ENCODE data around the gene ATP11B. TPM values are rescaled to one million over a fixed set of nuclear protein-coding genes. Genes with fewer than 3 reads are reported as not detected.

Gene ATP11B
- polyA plus RNA-seq, 3 donors: 11.1 to 25.1 (median 13.5) TPM

GRCh38 chr3:182967218-182968204, 174.2 kb downstream of the ATP11B start:
- H3K9ac ChIP-seq (ENCODE audit: insufficient read depth, low read length, poor library complexity, severe bottlenecking): no peak overlapping the region
- H3K27ac Mint-ChIP-seq: peak overlapping the region in 6 of 7 donors; percentile 3 to 83 (median 56)
- H3K9me3 ChIP-seq (replicated peaks in 1 of 2; ENCODE audit: control insufficient read depth in 1 of 2, insufficient read depth in 1 of 2, low read length in 2 of 2): no peaks in the 10 kb centered on the region
- no peak overlapping the region for H2AFZ ChIP-seq (ENCODE audit: insufficient read depth, low read depth, low read length, poor library complexity, severe bottlenecking)
- H3K4me3 Mint-ChIP-seq: no peak overlapping the region
- no peaks in the 10 kb centered on the region for H3K9me3 Mint-ChIP-seq
- H3K4me1 ChIP-seq (ENCODE audit: control insufficient read depth in 1 of 2, insufficient read depth in 2 of 2, low read length in 2 of 2): peaks cover 17 to 24% of the 10 kb centered on the region in 2 donors
- 50% methylated on average over 4 of the region's 6 CpGs for WGBS (ENCODE audit: insufficient coverage)
- H3K27me3 ChIP-seq (ENCODE audit: control insufficient read depth in 2 of 2, insufficient read depth in 2 of 2, low read length in 2 of 2): no peaks in the 10 kb centered on the region
- H4K20me1 ChIP-seq (ENCODE audit: insufficient read depth, low read length): peaks cover 68% of the 10 kb centered on the region
- intact Hi-C loops (cut with micrococcal nuclease): no loop called here
- H3K4me3 ChIP-seq (replicated peaks in 1 of 3; ENCODE audit: low read depth in 2 of 3, low read length in 3 of 3): no peak overlapping the region
- no peak for TF ChIP-seq CTCF (IDR thresholded peaks at IDR 0.05)
- no peaks in the 10 kb centered on the region for H3K27me3 Mint-ChIP-seq (ENCODE audit: low read depth in 3 of 3)
- H3K27ac ChIP-seq (ENCODE audit: low read depth in 1 of 2, low read length in 2 of 2): peak overlapping the region in 1 of 2 donors; percentile 69
- H3K36me3 Mint-ChIP-seq: peaks cover 11 to 15% of the 10 kb centered on the region in 2 donors
- peaks cover 27% of the 10 kb centered on the region for H3K4me1 Mint-ChIP-seq
- peaks cover 84% of the 10 kb centered on the region for H3K79me2 ChIP-seq (ENCODE audit: insufficient read depth, low read length)
- H3K4me2 ChIP-seq (replicated peaks; ENCODE audit: extremely low read depth, low read length, poor library complexity, severe bottlenecking): no peak overlapping the region
- peaks cover 8 to 31% of the 10 kb centered on the region in 2 donors for H3K36me3 ChIP-seq (replicated peaks in 1 of 2; ENCODE audit: control insufficient read depth in 1 of 2, insufficient read depth in 2 of 2, low read length in 2 of 2)
- DNase-seq: peak in 1 of 3 donors; percentile 10

GRCh38 chr3:182969277-182969676, 176.0 kb downstream of the ATP11B start:
- Histone ChIP-seq H3K79me2 (ENCODE audit: insufficient read depth, low read length) (peaks cover 93% of the 10 kb centered on the region), H3K36me3 (replicated peaks in 1 of 2; ENCODE audit: control insufficient read depth in 1 of 2, insufficient read depth in 2 of 2, low read length in 2 of 2) (peaks cover 0 to 15% of the 10 kb centered on the region in 2 donors), H2AFZ (ENCODE audit: insufficient read depth, low read depth, low read length, poor library complexity, severe bottlenecking) (no peak overlapping the region), H3K9ac (ENCODE audit: insufficient read depth, low read length, poor library complexity, severe bottlenecking) (no peak overlapping the region), H3K9me3 (replicated peaks in 1 of 2; ENCODE audit: control insufficient read depth in 1 of 2, insufficient read depth in 1 of 2, low read length in 2 of 2) (no peaks in the 10 kb centered on the region), H3K27me3 (ENCODE audit: control insufficient read depth in 2 of 2, insufficient read depth in 2 of 2, low read length in 2 of 2) (no peaks in the 10 kb centered on the region), H3K4me2 (replicated peaks; ENCODE audit: extremely low read depth, low read length, poor library complexity, severe bottlenecking) (no peak overlapping the region), H4K20me1 (ENCODE audit: insufficient read depth, low read length) (peaks cover 82% of the 10 kb centered on the region), H3K4me3 (replicated peaks in 1 of 3; ENCODE audit: low read depth in 2 of 3, low read length in 3 of 3) (no peak overlapping the region), H3K27ac (ENCODE audit: low read depth in 1 of 2, low read length in 2 of 2) (peak overlapping the region in 1 of 2 donors; percentile 63), H3K4me1 (ENCODE audit: control insufficient read depth in 1 of 2, insufficient read depth in 2 of 2, low read length in 2 of 2) (peaks cover 17 to 24% of the 10 kb centered on the region in 2 donors)
- H3K9me3 Mint-ChIP-seq: no peaks in the 10 kb centered on the region
- H3K4me1 Mint-ChIP-seq: peaks cover 27% of the 10 kb centered on the region
- peaks cover 6 to 13% of the 10 kb centered on the region in 2 donors for H3K36me3 Mint-ChIP-seq
- TF ChIP-seq CTCF (IDR thresholded peaks at IDR 0.05): no peak
- no peak overlapping the region for H3K4me3 Mint-ChIP-seq
- peak overlapping the region in 3 of 7 donors; percentile 54 to 76 (median 56) for H3K27ac Mint-ChIP-seq
- DNase-seq: peak in 2 of 3 donors; percentile 25 to 57
- H3K27me3 Mint-ChIP-seq (ENCODE audit: low read depth in 3 of 3): no peaks in the 10 kb centered on the region
- intact Hi-C loops (cut with micrococcal nuclease): no loop called here
